GM12872 (cell line): ENCODE measurements around the gene MID1.

ENCODE experiments used
- CTCF ChIP-seq: IDR thresholded peaks from 3 replicates; pipeline ENCODE4 v1.5.1; 2011; ENCODE audit warnings: low read depth, mild to moderate bottlenecking, low read length, moderate library complexity; ENCODE audit not compliant: insufficient read depth

MID1 gene

DNA sequence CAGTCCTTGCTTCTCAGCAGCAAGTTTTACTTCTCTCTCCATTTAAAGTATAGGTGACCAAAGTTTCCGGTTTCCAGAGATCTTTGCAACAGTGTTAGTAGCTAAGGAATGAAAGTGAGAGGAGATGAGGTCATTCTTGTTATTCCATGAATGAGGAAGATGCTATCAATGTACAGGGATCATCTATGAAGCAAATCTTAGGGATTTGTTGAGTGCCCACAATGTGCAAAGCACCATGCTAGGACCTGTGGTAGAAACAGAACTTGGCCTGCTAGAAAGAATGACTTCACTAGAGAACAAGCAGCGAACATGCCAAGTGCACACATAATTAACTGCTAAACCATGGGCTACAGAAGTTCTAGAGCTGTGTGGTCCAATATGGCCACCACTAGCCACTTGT is 112.5 kb downstream of the MID1 start:
- TF ChIP-seq CTCF, result no peak

DNA sequence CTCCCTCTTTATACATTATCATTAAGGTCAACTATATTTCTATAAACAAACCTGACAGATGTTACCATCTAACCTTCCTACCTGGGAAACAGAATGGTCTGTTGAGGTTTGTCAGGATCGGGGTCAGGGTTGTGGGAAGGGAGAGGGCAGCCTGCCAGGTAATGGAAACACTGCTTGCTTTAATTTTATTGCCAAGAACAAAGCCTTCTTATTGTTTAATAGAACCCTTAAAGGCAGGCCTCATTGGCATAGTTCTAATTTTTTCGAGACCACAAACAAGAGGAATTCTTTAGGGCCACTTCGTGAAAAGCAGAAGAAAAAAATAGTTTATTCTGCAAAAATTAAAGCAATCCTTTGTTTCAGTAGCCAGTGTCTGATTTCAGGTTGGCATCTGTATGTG is 113.2 kb downstream of the MID1 start:
- no peak for TF ChIP-seq CTCF

- TF ChIP-seq CTCF, result no peak
Measured at GRCh38 chrX:10506781-10507180, 113.6 kb downstream of the MID1 start.

DNA sequence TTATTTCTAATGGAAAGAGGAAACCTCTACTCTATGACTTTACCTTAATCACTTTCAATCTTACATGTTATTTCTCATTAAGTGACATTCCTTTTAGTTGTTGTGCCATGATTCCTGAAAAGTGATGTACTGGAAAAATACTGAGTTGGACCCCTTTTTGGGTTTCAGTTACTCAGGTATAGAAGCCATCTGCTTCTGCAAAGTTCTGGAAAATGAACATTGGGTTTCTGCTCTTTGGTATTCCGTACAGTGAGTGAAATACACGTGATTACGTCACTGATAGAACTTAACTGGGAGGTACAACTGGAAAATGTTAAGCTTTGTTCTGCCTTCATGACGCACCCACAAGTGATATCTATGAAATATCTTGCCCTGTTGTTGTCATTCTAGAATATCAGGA is 114.7 kb downstream of the MID1 start:
- no peak for TF ChIP-seq CTCF

GRCh38 chrX:10502961-10503360 is 117.4 kb downstream of the MID1 start:
- no peak for TF ChIP-seq CTCF

DNA sequence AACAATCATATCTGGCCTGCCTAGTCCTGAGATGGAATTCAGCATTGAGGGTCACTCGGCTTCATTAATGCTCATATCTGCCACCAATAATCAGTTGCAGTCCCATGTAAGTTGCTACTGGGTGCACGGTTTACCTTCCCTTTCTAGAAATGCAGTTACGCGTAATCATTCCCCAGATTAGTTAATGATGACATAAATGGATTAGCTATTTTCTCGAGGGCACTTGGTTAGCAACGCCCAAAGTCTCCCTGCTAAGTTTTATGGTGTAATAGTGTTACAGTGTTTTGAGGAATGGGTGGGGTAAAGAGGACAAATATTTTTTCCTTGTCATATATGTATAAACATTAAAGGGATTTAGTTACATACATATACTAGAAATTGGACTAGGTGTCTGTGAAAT is 118.8 kb downstream of the MID1 start:
- TF ChIP-seq CTCF, result no peak

DNA sequence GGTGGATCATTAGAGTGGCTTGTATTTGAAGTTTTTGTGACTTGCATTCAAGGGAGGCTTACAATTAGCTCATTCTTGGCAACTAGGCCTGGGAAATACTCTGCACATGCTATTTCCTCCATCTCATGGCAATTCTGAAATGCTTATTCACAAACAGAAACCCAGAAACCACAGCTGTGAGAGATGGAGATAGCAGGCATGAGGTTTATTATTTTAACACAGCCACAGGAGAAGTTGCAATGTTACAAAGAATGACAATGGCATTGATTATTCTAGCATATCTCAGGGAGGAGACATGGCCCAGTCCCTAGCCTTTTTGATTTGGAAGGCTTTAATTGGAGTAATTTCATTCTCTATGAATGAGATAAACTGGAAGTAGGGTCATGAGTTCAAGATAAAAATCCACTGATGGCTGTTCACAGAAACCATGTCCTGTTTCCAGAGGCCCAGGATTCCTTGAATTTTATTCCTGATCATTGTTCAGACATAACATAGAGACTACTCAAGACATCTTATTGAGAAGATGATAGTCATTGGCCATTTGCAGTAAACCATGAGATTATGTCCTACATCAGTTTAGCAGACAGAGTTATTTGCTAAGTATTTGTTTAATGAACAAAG is 123.9 kb downstream of the MID1 start:
- TF ChIP-seq CTCF, result no peak
